GM13977 (cell line): ENCODE data around the gene MFAP4.
A peak's percentile ranks its signal among the peaks of the same experiment; 100 is the strongest.

Source experiments
- DNase-seq: peaks from one replicate; pipeline ENCODE4 v3.0.0; 2012; ENCODE audit warnings: low spot score
- CTCF ChIP-seq: IDR thresholded peaks from 2 replicates; pipeline ENCODE4 v1.5.1; 2012; ENCODE audit warnings: mild to moderate bottlenecking, control low read depth; ENCODE audit not compliant: insufficient read depth; ENCODE audit errors: extremely low read depth, missing control alignments
- in situ Hi-C: fragments of 300-500 bp; cut with MboI; formaldehyde crosslinking; loops from one replicate; pipeline ENCODE4 v1.12.0; 2022; ENCODE audit warnings: low sequenced_read_pairs, low pct_unique_long_range_greater_than_20kb, mixed read lengths, inconsistent platforms; ENCODE audit not compliant: unreplicated experiment

MFAP4 gene

DNA sequence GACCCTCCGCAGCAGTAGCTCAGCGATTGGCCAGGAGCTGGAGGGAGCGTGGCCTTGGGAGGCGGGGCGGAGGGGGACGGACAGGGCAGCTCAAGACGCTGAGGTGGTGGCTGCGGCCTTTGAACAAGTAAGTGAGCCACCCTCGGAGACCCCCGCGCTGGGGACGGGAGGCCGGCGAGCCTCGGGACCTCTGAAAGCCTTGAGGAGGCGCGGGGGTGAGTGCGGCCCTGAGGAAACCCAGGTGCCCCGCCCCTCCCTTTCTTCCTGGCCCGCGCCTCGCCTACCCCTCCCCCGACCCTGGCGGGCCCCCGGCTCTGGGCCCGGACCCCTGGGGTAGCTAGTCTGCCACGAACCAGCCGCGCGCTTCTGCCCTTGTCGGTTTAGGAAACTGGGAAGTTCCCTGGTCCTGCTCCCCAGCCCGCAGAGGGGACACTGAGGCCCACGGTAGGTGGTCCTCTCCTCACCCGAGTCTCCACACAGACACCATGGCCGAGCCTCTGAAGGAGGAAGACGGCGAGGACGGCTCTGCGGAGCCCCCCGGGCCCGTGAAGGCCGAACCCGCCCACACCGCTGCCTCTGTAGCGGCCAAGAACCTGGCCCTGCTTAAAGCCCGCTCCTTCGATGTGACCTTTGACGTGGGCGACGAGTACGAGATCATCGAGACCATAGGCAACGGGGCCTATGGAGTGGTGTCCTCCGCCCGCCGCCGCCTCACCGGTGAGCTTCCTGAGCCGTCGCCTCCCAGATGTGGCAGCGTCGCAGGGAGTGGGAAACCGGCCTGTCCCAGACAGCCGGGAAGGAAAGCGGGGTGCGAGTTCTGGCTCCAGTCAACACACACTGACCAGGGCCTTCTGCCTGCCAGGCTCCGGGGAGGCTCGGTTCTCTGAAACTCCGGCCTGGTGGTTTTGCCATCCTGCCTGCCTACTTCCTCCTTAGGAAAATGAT, 8.3 kb downstream of the MFAP4 start, which contains the start of gene MAPK7:
MAPK7 (plus strand) TSS at position 83 of the 945 bp plus-strand sequence; CDS start at position 486, 403 bp downstream.
- in situ Hi-C loops, result no loop called here
- DNase-seq, result peak; percentile 51
- TF ChIP-seq CTCF, result no peak

- in situ Hi-C loops, result no loop called here
Observed at GRCh38 chr17:19377602-19378415, 9.2 kb downstream of the MFAP4 start.

GRCh38 chr17:19376811-19377210, 10.2 kb downstream of the MFAP4 start:
- TF ChIP-seq CTCF, result no peak
- in situ Hi-C loops, result no loop called here
- DNase-seq, result no peak

More at GRCh38 chr17:19377602-19378415, 9.2 kb downstream of the MFAP4 start:
- peak; percentile 11 for TF ChIP-seq CTCF
- DNase-seq, result peak; percentile 100

DNA sequence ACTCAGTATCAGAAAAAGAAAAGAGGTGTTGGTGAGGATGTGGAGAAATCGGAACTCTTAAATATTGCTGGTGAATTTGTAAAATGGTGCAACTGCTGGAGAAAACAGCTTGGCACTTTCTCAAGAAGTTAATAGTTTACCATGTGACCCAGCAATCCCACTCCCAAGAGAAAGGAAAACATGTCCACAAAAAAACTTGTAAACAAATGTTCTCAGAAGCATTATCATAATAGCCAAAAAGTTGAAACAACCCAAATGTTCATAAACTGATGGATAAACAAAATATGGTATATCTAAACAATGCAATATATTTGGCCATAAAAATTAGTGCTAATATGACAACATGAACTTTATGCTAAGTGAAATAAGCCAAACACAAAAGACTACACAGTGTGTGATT, 11.3 kb downstream of the MFAP4 start:
- in situ Hi-C loops, result no loop called here
- no peak for TF ChIP-seq CTCF
- DNase-seq, result no peak

DNA sequence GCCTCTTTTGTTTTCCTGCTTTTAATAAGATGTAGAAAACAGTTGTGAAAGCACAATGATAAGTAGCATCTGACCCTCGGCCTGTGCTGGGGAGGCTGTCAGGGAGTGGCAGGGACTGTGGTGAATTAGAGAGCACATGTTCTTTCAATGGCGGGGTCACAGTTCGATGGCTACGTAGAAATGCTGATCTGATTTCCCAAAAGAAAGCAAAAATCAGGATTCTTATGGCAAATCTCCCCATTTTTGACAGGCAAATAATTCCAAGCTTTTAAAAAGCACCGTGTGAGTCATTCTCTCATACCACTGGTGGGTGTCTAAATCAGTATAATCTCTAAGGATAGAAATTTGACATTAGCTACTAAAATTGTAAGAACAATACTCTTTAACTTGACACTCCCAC, 12.9 kb downstream of the MFAP4 start:
- no peak for DNase-seq
- in situ Hi-C loops, result loop anchor here (25.0 kb wide), 1 partner anchor 388 kb away; no protein-coding TSS in a partner anchor
- no peak for TF ChIP-seq CTCF

GRCh38 chr17:19372866-19373504, 14.0 kb downstream of the MFAP4 start:
- no peak for DNase-seq
- in situ Hi-C loops, result loop anchor here (25.0 kb wide), 1 partner anchor 389 kb away; no protein-coding TSS in a partner anchor
- no peak for TF ChIP-seq CTCF
